CD4-positive, alpha-beta T cell treated with Interleukin-10 for 1 hour (primary cell): Measurements from ENCODE around the gene HGD.

ENCODE experiments used
- DNase-seq: peaks from one replicate; pipeline ENCODE4 v3.0.0-alpha.2; 2020

HGD gene

DNA sequence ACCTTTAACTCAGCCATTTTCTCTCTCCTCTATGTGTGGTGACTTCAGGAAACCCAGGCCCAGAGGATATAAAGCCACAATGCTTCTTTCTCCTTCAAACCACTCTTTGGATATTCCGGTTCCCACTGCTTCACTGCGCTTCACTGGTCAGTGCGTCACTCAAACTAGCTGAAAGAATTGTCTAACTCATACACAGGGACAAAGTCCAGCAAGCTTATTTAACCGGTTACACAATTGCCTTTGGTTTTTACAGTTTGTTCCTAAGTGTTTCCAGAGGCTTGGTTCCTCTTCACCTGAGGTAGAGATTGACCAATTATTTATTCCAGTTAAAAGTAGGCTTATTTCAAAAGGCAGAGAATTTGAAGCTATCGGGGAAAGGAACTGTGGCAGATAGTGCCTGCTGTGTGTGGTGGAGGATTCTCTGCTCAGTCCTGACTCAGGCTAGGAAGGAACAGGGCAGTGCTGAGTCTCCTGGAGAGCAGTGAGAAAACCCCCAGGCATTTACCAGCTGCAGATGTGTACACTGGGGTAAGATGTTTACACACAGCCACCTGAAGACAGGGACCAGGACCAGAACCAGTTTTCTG is at the start of gene HGD:
Gene HGD, minus strand, starts transcription at position 145 of the 587 bp plus-strand sequence. Its CDS starts 128 bp downstream, at position 17.
- DNase-seq, result no peak

DNA sequence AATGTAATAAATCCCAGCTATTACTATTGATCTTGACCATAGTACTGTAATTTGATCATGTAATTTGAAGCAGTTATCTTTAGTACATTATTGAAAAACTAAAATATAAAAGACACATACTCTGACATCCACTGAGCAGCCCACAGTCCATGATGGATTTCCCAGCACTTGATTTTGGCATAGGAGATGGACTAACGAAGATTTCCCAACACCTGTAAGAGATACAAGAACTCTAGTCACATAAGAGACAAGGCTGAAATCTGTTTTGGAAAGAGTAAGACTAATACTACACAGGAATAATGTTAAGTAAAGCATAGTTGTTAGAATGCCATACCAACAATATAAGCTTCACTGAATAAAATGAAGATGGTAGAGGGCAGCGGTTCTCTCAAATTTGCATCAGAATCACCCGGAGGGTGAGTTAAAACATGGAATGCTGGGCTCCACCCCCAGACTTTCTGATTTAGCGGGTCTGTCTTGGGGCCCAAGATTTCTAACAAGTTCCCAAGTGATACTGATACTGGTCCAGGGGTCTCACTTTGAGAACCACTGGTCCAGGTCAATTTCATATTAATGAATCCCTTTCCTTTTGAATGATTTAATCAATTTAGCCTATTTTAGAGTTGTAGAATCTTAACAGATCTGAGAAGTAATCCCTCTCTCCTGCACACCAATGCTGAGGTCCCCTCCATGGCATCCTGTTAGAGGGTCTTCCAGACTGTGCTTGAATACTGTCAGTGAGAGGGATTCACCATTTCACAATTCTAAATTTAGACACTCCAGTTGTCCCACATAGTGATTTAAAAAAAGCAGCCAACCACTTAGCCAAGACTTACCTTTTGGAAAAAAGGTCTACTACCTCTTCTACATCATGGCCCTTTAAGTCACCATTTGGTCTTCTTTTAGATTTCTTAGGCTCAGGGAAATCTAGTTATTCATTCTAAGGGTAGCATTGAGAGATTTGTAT is 48.8 kb upstream of the HGD start:
- DNase-seq, result no peak

GRCh38 chr3:120726791-120727190 is 44.8 kb upstream of the HGD start:
- no peak for DNase-seq

GRCh38 chr3:120719167-120719834 is 37.3 kb upstream of the HGD start:
- peak; percentile 84 for DNase-seq

GRCh38 chr3:120713262-120713661 is 31.2 kb upstream of the HGD start:
- no peak for DNase-seq

- no peak for DNase-seq
Measured at GRCh38 chr3:120710369-120710768, 28.3 kb upstream of the HGD start.

DNA sequence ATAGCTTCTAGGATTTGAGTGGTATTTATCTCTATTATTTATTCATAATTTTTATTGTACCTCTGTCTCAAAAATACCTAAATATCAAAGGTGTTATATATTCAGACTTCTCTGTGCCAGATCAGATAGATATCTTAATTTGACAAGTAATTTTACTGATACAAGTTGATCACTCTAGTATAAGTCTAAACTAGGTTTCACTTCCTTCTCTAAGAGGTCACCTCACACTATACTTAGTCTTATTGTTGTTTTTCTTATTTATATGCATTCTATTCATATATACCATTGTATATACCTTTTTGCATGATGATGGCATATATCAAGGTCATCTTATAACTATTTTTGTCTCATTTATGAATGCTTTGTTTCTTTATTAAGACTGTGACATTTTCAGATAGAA is 26.4 kb upstream of the HGD start:
- no peak for DNase-seq

DNA sequence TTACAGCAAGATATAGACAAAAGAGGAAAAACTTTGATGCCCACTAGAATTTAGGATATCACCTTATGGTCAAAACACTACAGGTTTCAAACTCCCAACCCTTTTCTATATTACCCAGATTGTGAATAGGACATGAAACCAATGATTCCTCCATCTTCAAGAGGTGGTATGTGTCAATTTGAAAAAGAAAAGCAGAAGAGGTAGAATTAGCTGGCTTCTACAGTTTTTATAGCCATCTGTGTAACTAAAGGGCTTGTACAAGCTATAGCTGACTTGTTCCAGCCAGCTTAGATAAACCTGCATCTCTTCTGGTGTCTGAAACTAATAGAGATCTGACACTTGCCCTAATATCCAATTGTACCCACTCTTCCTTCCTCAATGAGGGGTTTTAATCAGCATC is 24.9 kb upstream of the HGD start:
- DNase-seq, result no peak

DNA sequence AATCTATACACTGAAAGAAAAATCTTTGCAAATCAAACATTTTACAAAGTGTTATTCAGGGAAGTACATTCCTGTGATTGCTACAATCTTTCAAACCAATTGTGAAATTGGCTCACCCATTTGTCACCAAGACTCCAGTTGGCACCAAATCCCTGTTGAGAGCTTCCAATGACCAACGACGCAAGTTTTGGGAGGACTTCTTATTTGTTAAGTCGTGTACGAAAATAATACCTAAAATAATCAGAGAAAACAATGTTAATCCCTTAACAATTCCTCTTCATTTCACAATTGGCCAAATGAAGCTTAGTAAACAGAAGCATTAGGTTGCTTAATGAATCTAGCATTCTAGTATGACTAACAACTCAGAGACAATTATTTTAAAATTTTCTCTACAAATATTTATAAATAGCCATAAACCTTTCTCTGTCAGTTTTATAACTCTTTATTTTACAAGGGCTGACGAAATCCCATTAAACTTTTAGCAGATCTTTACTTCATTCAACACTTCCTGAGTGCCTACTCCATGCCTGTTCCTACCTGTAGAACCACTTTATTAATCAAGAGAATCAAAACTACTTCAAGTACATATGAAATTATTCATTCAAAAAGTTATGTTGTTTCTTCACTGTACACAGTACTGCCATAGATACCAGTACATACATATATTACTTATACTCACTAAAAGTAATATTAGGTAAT is 24.0 kb upstream of the HGD start:
- no peak for DNase-seq

- DNase-seq, result no peak
Measured at GRCh38 chr3:120699333-120699732, 17.3 kb upstream of the HGD start.

- DNase-seq, result no peak
Measured at GRCh38 chr3:120693439-120694171, 11.6 kb upstream of the HGD start.

DNA sequence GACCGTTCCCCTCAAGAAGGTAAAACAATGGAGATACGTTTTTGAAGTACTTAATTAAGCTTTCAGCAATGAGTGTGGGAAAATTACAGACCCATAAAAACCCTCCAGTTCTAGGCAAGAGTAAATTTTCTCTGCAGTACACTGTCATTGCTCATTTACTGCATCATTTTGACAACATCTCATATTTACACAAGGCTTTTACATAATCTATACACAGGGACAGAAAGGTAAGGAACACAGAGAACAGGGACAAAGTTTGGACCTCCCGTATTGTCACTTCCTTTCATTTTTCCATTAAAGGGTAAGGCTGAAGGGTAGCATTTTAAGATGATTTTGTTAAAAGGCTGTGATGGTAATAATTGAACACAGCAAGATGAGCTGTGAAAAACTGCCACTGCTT is 7.4 kb upstream of the HGD start:
- DNase-seq, result no peak

DNA sequence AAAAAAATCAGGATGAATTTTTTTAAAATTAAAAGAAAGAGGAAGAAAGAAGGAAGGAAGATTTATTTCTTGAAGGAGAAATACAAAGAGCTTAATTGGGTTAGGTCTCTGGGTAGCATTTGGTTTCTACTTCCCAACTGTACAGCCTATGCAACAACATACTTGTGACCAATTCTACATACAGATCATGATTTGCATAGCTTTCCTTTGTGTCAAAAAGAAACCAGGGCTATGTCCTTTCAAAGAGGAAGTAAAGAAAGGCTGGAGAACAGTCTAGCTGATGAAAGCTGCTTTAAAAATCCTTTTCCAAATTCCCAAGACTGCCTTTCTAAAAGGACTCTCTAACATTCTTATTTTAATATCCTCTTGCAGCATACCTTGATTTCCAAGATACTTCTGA is 6.1 kb upstream of the HGD start:
- no peak for DNase-seq

- DNase-seq, result no peak
Measured at GRCh38 chr3:120685411-120685810, 3.4 kb upstream of the HGD start.

DNA sequence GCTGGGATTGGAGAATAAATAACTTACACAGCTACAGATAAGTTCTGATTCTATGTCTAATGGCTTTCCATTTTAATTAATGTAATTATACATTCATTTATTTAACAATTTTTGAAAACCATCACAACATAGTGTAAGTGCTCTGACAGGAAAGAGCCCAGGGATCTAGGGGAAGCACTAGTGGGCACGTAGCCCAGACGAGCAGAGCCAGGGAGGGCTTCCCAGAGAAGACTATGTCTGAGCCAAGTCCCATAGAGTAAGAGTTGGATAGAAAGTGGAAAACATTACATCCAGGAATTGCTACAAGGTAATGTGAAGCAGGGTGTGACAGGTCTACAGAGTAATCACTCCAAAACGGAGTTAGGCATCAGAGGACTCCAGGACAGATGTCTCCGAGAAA is 2.9 kb upstream of the HGD start:
- no peak for DNase-seq

GRCh38 chr3:120683671-120684301 is 1.7 kb upstream of the HGD start:
- DNase-seq, result no peak

DNA sequence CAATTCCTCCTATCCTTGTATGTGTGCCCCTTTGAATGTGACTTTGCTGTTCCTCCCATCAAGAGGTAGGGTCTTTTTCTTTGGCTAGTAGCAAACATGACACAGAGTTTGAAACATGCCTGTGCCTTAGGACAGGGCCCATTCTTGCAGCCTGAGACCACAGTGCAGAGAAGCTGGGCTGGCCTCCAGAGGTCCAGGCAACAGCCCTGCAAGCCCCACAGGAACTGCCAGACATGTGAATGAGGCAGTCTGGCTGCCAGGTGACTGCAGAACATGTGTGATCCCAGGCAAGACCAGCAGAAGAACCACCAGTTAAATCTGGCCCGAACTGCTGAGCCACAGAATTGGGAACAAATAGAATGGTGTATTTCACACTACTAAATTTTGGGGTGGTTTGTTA is 1.2 kb upstream of the HGD start:
- no peak for DNase-seq

- DNase-seq, result no peak
Measured at GRCh38 chr3:120681506-120682038, 467 bp downstream of the HGD start.

GRCh38 chr3:120681018-120681417 is 1.0 kb downstream of the HGD start:
- DNase-seq, result no peak

DNA sequence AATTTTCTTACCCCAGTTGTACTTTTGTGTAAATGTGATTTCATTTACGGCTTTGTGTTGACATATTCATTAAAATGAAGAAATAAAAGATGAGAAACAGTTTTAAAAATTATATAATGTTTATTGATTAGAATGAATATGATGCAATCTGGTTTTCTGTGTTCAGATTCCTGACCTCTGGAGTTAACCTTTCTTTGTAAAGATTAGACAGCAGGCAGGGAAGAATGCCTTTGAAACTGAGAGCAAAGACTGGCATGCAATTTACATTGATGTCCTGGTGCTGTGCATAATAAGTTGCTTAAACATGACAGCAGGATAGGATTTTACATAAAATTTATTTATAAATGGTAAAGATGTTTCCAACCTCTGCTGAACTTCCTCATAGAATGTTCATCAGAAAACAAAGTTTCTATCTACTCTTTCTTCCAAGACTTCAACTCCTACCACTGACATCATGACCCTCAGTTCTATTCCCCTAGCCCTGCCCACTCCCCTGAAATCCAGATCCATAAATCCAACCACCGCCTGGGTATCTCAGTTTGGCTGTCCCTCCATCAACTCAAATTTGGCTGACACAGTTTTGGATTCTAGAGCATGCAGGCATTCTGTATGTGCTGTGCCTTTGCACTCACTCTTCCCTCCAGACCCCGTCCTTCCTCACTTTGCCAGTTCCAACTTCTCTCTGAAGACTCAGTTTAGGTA is 1.7 kb downstream of the HGD start:
- no peak for DNase-seq

DNA sequence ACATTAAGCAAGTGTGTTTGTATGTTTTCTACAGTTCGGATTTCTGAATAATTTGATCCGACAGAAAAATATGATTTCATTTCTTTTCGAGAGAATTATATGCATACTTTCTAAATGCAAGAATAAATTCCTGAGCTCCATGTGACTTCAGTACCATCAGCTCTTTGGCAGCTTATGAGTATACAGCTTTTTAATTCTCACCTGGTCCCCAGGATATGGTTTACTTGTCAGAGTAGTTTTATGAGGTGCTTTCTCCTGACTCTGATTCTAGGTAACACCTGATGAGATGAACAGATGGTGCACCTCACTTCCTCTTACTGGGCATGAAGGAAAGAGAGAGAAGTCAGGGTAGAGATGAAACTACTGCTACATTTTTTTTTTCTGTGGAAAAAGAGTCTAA is 3.1 kb downstream of the HGD start:
- DNase-seq, result no peak
